GM21526 (cell line): Measurements from ENCODE around the gene SLC35D2.
"Not testable (repeated sequence)": the region's sequence is repeated elsewhere in the genome, so short reads cannot be mapped to it uniquely, and the experiment has no call there.

Source experiments
- ATAC-seq: cut with Tn5 transposase; IDR thresholded peaks from one replicate; pipeline ENCODE4 v1.9.1; 2021; ENCODE audit warnings: moderate library complexity; ENCODE audit not compliant: unreplicated experiment, low FRiP score

SLC35D2 gene

DNA sequence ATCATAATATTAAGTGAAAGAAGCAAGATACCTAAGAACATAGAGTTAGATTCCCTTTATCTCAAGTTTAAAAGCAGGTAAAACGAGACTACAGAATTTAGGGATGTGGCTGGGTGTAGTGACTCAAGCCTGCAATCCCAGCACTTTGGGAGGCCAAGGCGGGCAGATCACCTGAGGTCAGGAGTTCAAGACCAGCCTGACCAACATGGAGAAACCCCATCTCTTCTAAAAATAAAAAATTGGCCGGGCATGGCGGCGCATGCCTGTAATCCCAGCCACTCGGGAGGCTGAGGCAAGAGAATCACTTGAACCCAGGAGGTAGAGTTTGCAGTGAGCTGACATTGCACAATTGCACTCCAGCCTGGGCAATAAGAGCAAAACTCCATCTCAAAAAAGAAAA is 21.4 kb downstream of the SLC35D2 start:
- ATAC-seq = not testable (repeated sequence)

- ATAC-seq = no peak
These were observed 21.8 kb downstream of the SLC35D2 start for GRCh38 chr9:96361668-96362067.

DNA sequence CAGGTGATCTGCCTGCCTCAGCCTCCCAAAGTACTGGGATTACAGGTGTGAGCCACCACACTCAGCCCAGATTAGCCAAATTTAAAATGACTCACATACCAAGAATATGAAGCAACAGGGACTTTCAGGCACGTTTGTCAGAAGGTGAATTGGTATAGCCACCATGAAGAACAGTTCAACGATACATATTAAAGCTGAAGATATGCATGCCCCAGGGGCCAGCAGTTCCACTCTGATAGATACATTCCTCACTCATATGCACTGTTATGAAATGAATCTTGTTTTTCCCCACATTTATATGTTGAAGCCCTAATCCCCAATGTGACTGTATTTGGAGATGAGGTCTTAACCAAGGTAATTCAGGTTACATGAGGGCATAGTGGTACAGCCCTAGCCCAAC is 22.5 kb downstream of the SLC35D2 start:
- no peak for ATAC-seq

- not testable (repeated sequence) for ATAC-seq
These were observed 23.0 kb downstream of the SLC35D2 start for GRCh38 chr9:96360523-96360922.

DNA sequence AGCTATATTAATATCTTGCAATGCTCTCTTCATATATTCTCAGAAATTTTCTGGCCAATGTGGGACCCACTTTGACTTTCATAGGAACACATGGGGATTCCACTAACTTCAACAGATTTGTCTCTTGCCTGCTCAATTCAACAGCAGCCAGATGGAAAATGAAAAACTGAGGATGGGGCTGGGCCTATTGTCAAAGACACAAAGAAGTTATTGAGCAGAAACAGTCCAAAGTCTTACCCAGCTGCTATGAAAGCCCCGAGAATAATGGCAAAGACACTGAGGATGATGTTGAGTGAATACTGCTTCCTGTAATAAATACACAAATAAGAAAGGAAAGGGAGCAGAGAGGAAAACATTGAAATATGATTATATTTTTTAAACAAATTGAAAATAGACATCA is 32.6 kb downstream of the SLC35D2 start:
- no peak for ATAC-seq

- no peak for ATAC-seq
These were observed 35.2 kb downstream of the SLC35D2 start for GRCh38 chr9:96348261-96348660.

- no peak for ATAC-seq
These were observed 38.0 kb downstream of the SLC35D2 start for GRCh38 chr9:96345551-96345950.

DNA sequence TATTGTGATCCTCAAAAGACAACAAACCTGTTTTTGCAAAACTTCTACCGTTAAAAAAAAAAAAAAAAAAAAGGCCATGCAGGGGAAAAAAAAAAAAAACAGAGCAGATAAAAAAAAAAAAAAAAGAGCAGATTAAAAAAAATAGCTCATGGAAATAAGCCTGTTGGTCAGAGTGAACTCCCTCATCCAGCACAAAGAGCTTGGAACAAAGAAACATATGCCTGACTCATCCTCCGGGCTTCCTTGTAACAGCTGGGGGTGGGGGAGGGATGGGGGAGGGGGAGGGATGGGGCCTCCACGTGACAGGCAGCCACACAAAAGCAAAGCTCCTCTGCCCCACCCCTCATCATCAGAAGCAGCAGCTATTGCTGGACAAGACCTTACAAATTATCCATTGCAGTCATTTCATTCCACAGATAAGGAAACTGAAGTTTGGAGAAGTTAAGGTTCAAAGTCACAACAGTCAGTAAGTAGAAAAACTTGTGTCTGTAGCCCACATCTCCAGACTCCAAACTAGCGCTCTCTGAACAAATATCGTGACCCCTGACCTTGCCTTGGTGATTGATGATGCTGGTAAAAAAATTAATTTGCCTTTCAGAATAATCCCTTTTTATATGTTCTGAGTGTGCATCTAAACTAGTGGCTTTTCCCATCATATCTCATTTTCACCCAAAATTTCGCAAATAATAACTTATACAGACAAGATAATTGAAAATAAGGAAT is 38.9 kb downstream of the SLC35D2 start:
- ATAC-seq = no peak

DNA sequence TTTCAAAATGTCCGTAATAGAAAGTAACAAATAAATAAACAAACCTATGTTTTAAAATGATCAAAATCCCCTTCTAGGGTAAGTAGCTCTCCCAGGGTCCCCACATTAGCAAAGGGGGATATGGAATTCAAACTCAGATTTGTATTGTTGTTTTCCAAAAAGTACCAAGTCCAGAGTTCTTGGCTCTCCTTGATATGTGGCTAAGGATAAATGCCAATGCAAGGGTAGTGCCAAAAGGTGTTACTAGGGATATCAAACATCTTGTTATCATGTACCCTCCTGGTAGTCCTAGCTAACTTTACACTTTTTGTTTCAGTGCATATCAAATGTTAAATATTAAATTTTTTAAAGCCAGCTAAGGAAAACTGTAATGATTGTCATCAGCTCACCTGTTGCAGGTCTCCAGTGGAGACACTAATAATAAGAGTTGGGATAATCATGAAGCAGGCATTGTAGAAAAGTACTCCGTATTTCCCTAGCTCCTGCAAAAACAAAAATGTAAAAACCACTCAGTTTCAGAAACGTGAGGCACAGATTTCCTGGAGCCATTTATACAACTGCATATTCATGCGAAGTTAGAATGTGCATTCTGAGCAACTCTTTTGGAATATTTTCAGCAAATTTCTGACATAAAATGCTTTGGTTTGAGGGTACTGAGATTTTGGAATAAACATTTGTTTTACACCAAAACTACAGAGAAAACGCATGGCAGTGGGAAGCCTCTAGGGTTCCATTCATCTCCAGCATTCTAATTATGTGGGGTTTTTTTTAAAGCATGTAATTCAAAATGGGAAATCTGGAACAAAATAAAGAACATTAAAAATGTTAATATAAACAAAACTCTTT is 39.8 kb downstream of the SLC35D2 start:
- ATAC-seq = no peak

DNA sequence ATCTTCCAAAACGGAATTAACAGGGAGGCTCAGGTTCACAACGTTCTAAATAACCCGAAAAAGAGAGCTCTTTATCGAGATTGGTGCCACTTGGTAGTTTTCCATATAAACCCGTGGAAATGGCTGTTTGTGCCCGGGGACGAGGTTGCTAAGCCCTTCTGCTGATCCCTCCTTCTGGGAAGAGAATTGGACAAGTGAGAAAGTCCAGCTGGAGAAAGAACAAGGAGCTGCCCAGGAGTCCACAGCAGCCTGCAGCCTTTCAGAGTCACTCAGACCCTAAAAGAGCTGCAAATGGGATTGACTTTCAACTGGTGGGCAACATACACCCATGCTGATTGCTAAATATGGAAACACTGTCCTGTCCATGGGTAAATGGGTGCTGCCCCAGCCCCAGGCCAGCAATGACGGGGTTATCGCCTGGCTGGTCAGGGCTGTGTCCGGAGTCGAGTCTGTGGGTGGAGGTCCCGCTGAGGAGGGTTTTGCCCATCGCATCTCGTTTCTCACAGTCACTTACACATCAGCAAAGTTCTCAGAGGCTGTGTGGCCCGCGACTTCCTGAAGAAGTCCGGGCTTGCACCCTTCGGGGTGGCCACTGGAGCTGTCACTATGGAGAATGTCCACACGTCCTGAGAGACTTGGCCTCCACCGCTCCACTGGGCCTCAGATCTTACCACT is 40.8 kb downstream of the SLC35D2 start:
- ATAC-seq = no peak

DNA sequence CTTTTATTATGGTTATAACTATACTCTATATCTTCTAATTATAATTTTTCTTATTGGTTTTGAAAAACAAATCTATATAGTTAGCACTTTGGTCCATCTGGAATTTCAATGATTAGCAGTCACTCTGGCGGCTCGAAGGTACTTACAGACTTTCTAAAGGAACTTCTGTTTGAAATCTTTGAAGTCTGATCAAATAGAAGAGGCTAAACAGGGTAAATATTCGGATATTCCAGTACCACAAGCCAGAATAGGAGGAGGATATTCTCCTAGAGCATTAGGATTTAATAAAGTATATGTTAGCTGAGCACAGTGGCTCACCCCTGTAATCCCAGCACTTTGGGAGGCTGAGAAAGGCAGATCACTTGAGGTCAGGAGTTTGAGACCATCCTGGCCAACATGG is 42.8 kb downstream of the SLC35D2 start:
- ATAC-seq = no peak

GRCh38 chr9:96338299-96338698 is 45.2 kb downstream of the SLC35D2 start:
- ATAC-seq = no peak

- no peak for ATAC-seq
These were observed 49.6 kb downstream of the SLC35D2 start for GRCh38 chr9:96333958-96334357.

DNA sequence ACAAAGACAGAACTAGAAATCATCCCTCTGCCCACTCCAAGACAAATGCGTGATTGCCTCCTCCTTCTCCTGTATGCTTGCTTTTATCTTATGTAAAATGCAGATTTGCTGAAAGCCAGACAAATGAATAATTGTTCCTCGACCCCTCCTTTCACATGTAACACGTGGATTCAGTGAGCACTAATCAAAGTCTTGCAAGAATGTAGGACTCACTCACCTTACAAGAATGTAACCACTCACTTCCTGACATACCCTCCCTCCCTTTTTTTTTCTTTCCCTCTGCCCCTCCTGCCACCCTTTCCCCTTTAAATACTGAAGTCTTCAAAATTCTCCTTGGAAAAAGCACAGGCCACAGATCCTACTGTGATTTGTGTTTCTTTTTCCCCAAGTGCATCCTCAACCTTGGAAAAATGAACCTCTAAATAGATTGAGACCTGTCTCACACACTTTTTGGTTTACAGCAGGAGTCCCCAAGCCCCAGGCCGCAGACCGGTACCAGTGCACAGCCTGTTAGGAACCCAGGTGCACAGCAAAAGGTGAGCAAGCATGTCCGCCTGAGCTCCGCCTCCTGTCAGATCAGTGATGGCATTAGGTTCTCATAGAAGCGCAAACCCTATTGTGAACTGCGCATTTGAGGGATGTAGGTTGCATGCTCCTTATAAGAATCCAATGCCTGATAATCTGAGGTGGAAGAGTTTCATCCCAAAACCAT is 52.1 kb downstream of the SLC35D2 start:
- no peak for ATAC-seq

DNA sequence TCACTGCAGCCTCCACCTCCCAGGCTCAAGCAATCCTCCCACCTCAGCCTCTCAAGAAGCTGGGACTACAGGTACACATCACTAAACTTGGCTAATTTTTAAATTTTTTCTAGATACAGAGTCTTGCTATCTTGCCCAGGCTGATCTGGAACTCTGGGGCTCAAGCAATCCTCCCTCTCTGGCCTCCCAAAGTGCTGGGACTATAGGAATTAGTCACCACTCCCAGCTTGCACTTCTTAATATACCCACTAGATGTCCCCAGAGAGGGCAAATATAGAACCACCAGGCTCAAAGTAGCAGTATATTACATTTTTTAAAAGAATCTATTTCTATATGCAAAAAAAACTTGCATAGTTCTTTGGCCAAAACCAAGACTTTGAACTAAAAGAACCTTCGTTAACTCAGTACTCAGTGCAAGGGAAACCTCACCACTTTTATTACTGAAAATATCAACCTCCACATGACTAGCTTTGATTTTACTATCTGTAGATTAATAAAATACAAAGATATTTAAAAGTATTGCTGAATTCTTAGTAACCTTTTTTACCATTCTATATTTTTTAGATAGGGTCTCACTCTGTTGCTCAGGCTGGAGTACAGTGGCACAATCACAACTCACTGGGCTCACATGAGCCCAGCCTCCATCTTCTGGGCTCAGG is 55.7 kb downstream of the SLC35D2 start:
- ATAC-seq = no peak

GRCh38 chr9:96323169-96323568 is 60.3 kb downstream of the SLC35D2 start:
- ATAC-seq = no peak

DNA sequence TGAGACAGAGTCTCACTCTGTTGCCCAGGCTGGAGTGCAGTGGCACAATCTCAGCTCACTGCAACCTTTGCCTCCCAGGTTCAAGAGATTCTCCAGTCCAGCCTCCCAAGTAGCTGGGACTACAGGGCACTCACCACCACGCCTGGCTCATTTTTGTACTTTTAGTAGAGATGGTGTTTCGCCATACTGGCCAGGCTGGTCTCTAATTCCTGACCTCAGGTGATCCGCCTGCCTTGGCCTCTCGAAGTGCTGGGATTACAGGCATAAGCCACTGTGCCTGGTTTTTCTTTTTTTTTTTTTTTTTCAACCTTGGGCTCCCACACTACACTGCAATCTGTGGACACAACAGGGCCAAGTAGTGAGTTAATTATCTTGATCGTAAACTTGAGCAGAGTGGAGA is 60.8 kb downstream of the SLC35D2 start:
- ATAC-seq = not testable (repeated sequence)

- ATAC-seq = not testable (repeated sequence)
These were observed 61.3 kb downstream of the SLC35D2 start for GRCh38 chr9:96322210-96322609.

- ATAC-seq = no peak
These were observed 62.0 kb downstream of the SLC35D2 start for GRCh38 chr9:96321515-96321914.

GRCh38 chr9:96320749-96321280 is 62.7 kb downstream of the SLC35D2 start:
- ATAC-seq = no peak
